GM12878 (cell line): Measurements from ENCODE around the gene MBOAT2. TPM values are rescaled to one million over a fixed set of nuclear protein-coding genes. Genes with fewer than 3 reads are reported as not detected.
A peak's percentile ranks its signal among the peaks of the same experiment; 100 is the strongest.

Source experiments
- CBFB ChIP-seq: IDR thresholded peaks from 2 replicates; pipeline ENCODE4 v1.6.1; 2016; ENCODE audit warnings: antibody characterized with exemption, low read depth
- CHD2 ChIP-seq: IDR thresholded peaks from 2 replicates; pipeline ENCODE4 v1.6.1; 2011; ENCODE audit warnings: low read depth, low read length, improper control_type of control experiment, borderline replicate concordance
- DPF2 ChIP-seq: fragments of 450-650 bp; IDR thresholded peaks from 2 replicates; pipeline ENCODE4 v1.6.1; 2017; ENCODE audit warnings: mild to moderate bottlenecking
- ETV6 ChIP-seq, 2 experiments: fragments of 450-650 bp in 1 of 2; IDR thresholded peaks in 1 of 2; conservative IDR thresholded peaks in 1 of 2; 2 replicates each; pipeline ENCODE4 v1.6.1; 2014; ENCODE audit warnings: antibody characterized with exemption in 1 of 2, borderline replicate concordance in 1 of 2, low read depth in 1 of 2, mild to moderate bottlenecking in 1 of 2, moderate library complexity in 1 of 2
- PML ChIP-seq: IDR thresholded peaks from 2 replicates; pipeline ENCODE4 v1.6.1; 2012; ENCODE audit warnings: low read length, inconsistent platforms
- RAD21 ChIP-seq: IDR thresholded peaks from 2 replicates; pipeline ENCODE4 v1.6.1; 2011; ENCODE audit warnings: mild to moderate bottlenecking, low read depth, low read length, moderate library complexity; ENCODE audit not compliant: insufficient read depth
- RAD51 ChIP-seq: fragments of 450-650 bp; IDR thresholded peaks from 2 replicates; pipeline ENCODE4 v1.6.1; 2016; ENCODE audit warnings: moderate library complexity, mild to moderate bottlenecking, inconsistent platforms
- RELA ChIP-seq: fragments of 450-650 bp; IDR thresholded peaks from 2 replicates; pipeline ENCODE4 v1.8.0; 2014; ENCODE audit warnings: borderline replicate concordance; ENCODE audit not compliant: partially characterized antibody
- TARDBP ChIP-seq: IDR thresholded peaks from 2 replicates; pipeline ENCODE4 v1.6.1; 2016; ENCODE audit warnings: borderline replicate concordance
- polyA plus RNA-seq, 11 experiments: library from polyadenylated mRNA; depleted of rRNA in 4 of 11; unstranded in 6 of 11; stranded (reverse) in 5 of 11; fragments of >200 nt; fragmentation: Nextera tagmentation in 4 of 11; fragmentation: Illumina TruSeq in 1 of 11; extraction: Ambion mirVana in 4 of 11; extraction: Trizol in 1 of 11; gene quantifications; 1 replicate in 1 of 11; 2 replicates in 10 of 11; pipeline versions ENCODE4 v1.2.1 to v1.2.3, GENCODE V29; 2011 to 2016; ENCODE audit warnings: inconsistent platforms in 2 of 11, missing spikeins in 2 of 11, low read depth in 1 of 11
- total RNA-seq, 4 experiments: library from RNA; depleted of rRNA in 3 of 4; stranded (reverse); fragments of >200 nt in 3 of 4; fragmentation: Illumina TruSeq in 1 of 4; extraction: Trizol in 1 of 4; gene quantifications; 2 replicates each; pipeline versions ENCODE4 v1.2.1 to v1.2.3, GENCODE V29; 2013 to 2021
- TF ChIP-seq, protein P1 (sequence below): fragments of 450-650 bp; IDR thresholded peaks from 2 replicates; pipeline ENCODE4 v1.6.1; 2018; ENCODE audit warnings: mild to moderate bottlenecking, low read depth, moderate library complexity; ENCODE audit not compliant: partially characterized antibody
- TF ChIP-seq, protein P2 (sequence below): fragments of 450-650 bp; IDR thresholded peaks from 2 replicates; pipeline ENCODE4 v1.6.1; 2016; ENCODE audit warnings: mild to moderate bottlenecking, moderate library complexity, borderline replicate concordance
- TF ChIP-seq, protein P3 (sequence below): IDR thresholded peaks from 2 replicates; pipeline ENCODE4 v1.6.1; 2011; ENCODE audit warnings: borderline replicate concordance, low read depth, mild to moderate bottlenecking, moderate library complexity, low read length; ENCODE audit not compliant: insufficient read depth, poor library complexity, severe bottlenecking
- TF ChIP-seq, protein P4 (sequence below): fragments of 450-650 bp; IDR thresholded peaks from 2 replicates; pipeline ENCODE4 v1.6.1; 2017; ENCODE audit warnings: mild to moderate bottlenecking, low read depth, inconsistent platforms; ENCODE audit not compliant: poor library complexity, severe bottlenecking
- TF ChIP-seq, protein P5 (sequence below): fragments of 450-650 bp; IDR thresholded peaks from 2 replicates; pipeline ENCODE4 v1.6.1; 2017; ENCODE audit warnings: antibody characterized with exemption, mild to moderate bottlenecking, moderate library complexity

MBOAT2 gene
- total and polyA plus RNA-seq, 10 of the 15 experiments (the other 5 are each of a cell fraction or from before 2014, with no cell fraction given) = 0.08 to 40.6 (median 1.8) TPM

DNA sequence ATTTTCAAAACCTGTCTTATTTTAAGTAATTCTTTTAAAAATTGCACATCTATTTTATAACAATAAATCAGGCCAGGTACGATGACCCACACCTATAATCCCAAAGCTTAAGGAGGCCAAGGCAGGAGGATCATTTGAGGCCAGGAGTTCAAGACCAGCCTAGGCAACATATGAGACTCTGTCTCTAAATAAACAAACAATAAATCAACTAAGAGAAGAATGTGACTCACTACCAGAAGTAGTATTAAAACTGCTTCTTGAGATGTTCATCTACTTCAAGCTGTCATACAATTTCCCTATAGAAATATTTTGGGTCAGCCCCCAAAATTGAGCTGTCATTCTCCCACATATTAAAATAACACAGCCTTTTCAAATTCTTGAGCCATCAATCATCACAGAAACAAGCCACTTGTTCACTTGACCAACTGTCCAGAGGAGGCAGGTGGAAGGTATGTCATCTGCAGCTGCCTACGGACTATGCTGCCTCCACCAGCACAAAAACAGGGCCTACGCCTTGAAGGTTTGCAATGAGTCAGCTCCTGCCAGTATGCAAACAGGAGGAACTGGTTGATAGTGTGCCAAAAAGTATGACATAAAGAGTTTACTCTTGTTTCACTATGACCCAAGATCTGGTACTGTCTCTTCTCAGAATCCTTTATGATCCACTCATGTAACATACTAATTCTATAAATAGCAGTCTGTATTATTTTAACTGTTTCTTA, 199.7 kb downstream of the MBOAT2 start (continued):
- TF ChIP-seq, protein P1, sequence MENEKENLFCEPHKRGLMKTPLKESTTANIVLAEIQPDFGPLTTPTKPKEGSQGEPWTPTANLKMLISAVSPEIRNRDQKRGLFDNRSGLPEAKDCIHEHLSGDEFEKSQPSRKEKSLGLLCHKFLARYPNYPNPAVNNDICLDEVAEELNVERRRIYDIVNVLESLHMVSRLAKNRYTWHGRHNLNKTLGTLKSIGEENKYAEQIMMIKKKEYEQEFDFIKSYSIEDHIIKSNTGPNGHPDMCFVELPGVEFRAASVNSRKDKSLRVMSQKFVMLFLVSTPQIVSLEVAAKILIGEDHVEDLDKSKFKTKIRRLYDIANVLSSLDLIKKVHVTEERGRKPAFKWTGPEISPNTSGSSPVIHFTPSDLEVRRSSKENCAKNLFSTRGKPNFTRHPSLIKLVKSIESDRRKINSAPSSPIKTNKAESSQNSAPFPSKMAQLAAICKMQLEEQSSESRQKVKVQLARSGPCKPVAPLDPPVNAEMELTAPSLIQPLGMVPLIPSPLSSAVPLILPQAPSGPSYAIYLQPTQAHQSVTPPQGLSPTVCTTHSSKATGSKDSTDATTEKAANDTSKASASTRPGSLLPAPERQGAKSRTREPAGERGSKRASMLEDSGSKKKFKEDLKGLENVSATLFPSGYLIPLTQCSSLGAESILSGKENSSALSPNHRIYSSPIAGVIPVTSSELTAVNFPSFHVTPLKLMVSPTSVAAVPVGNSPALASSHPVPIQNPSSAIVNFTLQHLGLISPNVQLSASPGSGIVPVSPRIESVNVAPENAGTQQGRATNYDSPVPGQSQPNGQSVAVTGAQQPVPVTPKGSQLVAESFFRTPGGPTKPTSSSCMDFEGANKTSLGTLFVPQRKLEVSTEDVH = no peak
- TF ChIP-seq CBFB (peak; percentile 36; the same call in 1 of the 2 replicates), TARDBP (no peak), DPF2 (peak; percentile 87), ETV6 (conservative IDR thresholded peaks at IDR 0.05 in 1 of 2, IDR thresholded peaks at IDR 0.05 in 1 of 2; ENCODE audit: borderline replicate concordance in 1 of 2, low read depth in 1 of 2) (peak in 1 of 2 experiments; percentile 58; a peak in 2 of 4 replicates), CHD2 (no peak), PML (no peak), RELA (no peak), RAD21 (peak; percentile 50; the same call in 1 of the 2 replicates), RAD51 (no peak)
- TF ChIP-seq, protein P2, sequence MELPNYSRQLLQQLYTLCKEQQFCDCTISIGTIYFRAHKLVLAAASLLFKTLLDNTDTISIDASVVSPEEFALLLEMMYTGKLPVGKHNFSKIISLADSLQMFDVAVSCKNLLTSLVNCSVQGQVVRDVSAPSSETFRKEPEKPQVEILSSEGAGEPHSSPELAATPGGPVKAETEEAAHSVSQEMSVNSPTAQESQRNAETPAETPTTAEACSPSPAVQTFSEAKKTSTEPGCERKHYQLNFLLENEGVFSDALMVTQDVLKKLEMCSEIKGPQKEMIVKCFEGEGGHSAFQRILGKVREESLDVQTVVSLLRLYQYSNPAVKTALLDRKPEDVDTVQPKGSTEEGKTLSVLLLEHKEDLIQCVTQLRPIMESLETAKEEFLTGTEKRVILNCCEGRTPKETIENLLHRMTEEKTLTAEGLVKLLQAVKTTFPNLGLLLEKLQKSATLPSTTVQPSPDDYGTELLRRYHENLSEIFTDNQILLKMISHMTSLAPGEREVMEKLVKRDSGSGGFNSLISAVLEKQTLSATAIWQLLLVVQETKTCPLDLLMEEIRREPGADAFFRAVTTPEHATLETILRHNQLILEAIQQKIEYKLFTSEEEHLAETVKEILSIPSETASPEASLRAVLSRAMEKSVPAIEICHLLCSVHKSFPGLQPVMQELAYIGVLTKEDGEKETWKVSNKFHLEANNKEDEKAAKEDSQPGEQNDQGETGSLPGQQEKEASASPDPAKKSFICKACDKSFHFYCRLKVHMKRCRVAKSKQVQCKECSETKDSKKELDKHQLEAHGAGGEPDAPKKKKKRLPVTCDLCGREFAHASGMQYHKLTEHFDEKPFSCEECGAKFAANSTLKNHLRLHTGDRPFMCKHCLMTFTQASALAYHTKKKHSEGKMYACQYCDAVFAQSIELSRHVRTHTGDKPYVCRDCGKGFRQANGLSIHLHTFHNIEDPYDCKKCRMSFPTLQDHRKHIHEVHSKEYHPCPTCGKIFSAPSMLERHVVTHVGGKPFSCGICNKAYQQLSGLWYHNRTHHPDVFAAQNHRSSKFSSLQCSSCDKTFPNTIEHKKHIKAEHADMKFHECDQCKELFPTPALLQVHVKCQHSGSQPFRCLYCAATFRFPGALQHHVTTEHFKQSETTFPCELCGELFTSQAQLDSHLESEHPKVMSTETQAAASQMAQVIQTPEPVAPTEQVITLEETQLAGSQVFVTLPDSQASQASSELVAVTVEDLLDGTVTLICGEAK = no peak
- TF ChIP-seq, protein P3, sequence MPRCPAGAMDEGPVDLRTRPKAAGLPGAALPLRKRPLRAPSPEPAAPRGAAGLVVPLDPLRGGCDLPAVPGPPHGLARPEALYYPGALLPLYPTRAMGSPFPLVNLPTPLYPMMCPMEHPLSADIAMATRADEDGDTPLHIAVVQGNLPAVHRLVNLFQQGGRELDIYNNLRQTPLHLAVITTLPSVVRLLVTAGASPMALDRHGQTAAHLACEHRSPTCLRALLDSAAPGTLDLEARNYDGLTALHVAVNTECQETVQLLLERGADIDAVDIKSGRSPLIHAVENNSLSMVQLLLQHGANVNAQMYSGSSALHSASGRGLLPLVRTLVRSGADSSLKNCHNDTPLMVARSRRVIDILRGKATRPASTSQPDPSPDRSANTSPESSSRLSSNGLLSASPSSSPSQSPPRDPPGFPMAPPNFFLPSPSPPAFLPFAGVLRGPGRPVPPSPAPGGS = peak; percentile 63
- TF ChIP-seq, protein P4, sequence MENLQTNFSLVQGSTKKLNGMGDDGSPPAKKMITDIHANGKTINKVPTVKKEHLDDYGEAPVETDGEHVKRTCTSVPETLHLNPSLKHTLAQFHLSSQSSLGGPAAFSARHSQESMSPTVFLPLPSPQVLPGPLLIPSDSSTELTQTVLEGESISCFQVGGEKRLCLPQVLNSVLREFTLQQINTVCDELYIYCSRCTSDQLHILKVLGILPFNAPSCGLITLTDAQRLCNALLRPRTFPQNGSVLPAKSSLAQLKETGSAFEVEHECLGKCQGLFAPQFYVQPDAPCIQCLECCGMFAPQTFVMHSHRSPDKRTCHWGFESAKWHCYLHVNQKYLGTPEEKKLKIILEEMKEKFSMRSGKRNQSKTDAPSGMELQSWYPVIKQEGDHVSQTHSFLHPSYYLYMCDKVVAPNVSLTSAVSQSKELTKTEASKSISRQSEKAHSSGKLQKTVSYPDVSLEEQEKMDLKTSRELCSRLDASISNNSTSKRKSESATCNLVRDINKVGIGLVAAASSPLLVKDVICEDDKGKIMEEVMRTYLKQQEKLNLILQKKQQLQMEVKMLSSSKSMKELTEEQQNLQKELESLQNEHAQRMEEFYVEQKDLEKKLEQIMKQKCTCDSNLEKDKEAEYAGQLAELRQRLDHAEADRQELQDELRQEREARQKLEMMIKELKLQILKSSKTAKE = peak; percentile 77
- TF ChIP-seq, protein P5, sequence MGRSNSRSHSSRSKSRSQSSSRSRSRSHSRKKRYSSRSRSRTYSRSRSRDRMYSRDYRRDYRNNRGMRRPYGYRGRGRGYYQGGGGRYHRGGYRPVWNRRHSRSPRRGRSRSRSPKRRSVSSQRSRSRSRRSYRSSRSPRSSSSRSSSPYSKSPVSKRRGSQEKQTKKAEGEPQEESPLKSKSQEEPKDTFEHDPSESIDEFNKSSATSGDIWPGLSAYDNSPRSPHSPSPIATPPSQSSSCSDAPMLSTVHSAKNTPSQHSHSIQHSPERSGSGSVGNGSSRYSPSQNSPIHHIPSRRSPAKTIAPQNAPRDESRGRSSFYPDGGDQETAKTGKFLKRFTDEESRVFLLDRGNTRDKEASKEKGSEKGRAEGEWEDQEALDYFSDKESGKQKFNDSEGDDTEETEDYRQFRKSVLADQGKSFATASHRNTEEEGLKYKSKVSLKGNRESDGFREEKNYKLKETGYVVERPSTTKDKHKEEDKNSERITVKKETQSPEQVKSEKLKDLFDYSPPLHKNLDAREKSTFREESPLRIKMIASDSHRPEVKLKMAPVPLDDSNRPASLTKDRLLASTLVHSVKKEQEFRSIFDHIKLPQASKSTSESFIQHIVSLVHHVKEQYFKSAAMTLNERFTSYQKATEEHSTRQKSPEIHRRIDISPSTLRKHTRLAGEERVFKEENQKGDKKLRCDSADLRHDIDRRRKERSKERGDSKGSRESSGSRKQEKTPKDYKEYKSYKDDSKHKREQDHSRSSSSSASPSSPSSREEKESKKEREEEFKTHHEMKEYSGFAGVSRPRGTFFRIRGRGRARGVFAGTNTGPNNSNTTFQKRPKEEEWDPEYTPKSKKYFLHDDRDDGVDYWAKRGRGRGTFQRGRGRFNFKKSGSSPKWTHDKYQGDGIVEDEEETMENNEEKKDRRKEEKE = no peak
